Liver (tissue), 9 donors: ENCODE data around the gene NEK7. TPM values are rescaled to one million over a fixed set of nuclear protein-coding genes. Genes with fewer than 3 reads are reported as not detected.

Experiments used
- DNase-seq: peaks from one replicate; pipeline ENCODE4 v3.0.0-alpha.2; 2017; ENCODE audit warnings: low spot score
- H3K27ac ChIP-seq, 2 donors: one replicate each; pipeline ENCODE4 v1.7.0; 2013; ENCODE audit warnings: inconsistent platforms in 2 of 2, low read length in 2 of 2, control low read depth in 1 of 2, low read depth in 1 of 2, mild to moderate bottlenecking in 1 of 2
- H3K27me3 ChIP-seq, 4 donors: one replicate each; pipeline versions ENCODE4 v1.6.1 to v1.7.0; 2013; ENCODE audit warnings: low read length in 3 of 4, inconsistent platforms in 1 of 4, mild to moderate bottlenecking in 1 of 4, moderate library complexity in 1 of 4; ENCODE audit not compliant: control insufficient read depth in 4 of 4, insufficient read depth in 4 of 4
- H3K36me3 ChIP-seq, 4 donors: one replicate each; pipeline versions ENCODE4 v1.6.1 to v1.7.0; 2013; ENCODE audit warnings: low read length in 3 of 4, mild to moderate bottlenecking in 3 of 4, low read depth in 1 of 4, moderate library complexity in 1 of 4; ENCODE audit not compliant: control insufficient read depth in 4 of 4, insufficient read depth in 3 of 4
- H3K4me1 ChIP-seq, 4 donors: one replicate each; pipeline versions ENCODE4 v1.6.1 to v1.7.0; 2013; ENCODE audit warnings: low read length in 3 of 4, mild to moderate bottlenecking in 3 of 4, moderate library complexity in 1 of 4; ENCODE audit not compliant: control insufficient read depth in 4 of 4, insufficient read depth in 4 of 4
- H3K4me3 ChIP-seq, 3 donors: one replicate each; pipeline versions ENCODE4 v1.6.1 to v1.7.0; 2013; ENCODE audit warnings: low read length in 3 of 3, control low read depth in 1 of 3, low read depth in 1 of 3, mild to moderate bottlenecking in 1 of 3
- H3K9ac ChIP-seq, 2 donors: one replicate each; pipeline ENCODE4 v1.7.0; 2013; ENCODE audit warnings: low read length in 2 of 2, mild to moderate bottlenecking in 2 of 2, moderate library complexity in 2 of 2, control low read depth in 1 of 2, low read depth in 1 of 2
- H3K9me3 ChIP-seq, 4 donors: one replicate each; pipeline versions ENCODE4 v1.6.1 to v1.7.0; 2013; ENCODE audit warnings: low read length in 3 of 4; ENCODE audit not compliant: control insufficient read depth in 4 of 4
- ATF3 ChIP-seq: IDR thresholded peaks from 2 replicates; pipeline ENCODE4 v1.6.1; 2016; ENCODE audit warnings: antibody characterized with exemption
- EGR1 ChIP-seq, 2 donors: IDR thresholded peaks; 2 replicates each; pipeline ENCODE4 v1.6.1; 2016 to 2018; ENCODE audit warnings: antibody characterized with exemption in 2 of 2, low read depth in 2 of 2
- FOXA1 ChIP-seq: IDR thresholded peaks from 2 replicates; pipeline ENCODE4 v1.6.1; 2016; ENCODE audit warnings: antibody characterized with exemption
- FOXA2 ChIP-seq: IDR thresholded peaks from 2 replicates; pipeline ENCODE4 v1.6.1; 2016; ENCODE audit warnings: antibody characterized with exemption
- GABPA ChIP-seq, 2 donors: IDR thresholded peaks in 1 of 2; conservative IDR thresholded peaks in 1 of 2; 2 replicates each; pipeline ENCODE4 v1.6.1; 2016; ENCODE audit warnings: antibody characterized with exemption in 2 of 2, mild to moderate bottlenecking in 1 of 2, moderate library complexity in 1 of 2
- HNF4A ChIP-seq, 2 donors: conservative IDR thresholded peaks; 2 replicates each; pipeline ENCODE4 v1.6.1; 2016; ENCODE audit warnings: antibody characterized with exemption in 2 of 2, mild to moderate bottlenecking in 2 of 2
- JUND ChIP-seq, 2 donors: IDR thresholded peaks; 2 replicates each; pipeline ENCODE4 v1.6.1; 2016; ENCODE audit warnings: antibody characterized with exemption in 2 of 2
- MAX ChIP-seq: IDR thresholded peaks from 2 replicates; pipeline ENCODE4 v1.6.1; 2016; ENCODE audit warnings: antibody characterized with exemption
- NR2F2 ChIP-seq: IDR thresholded peaks from 2 replicates; pipeline ENCODE4 v1.6.1; 2016; ENCODE audit warnings: antibody characterized with exemption
- RAD21 ChIP-seq, 2 donors: IDR thresholded peaks; 2 replicates each; pipeline ENCODE4 v1.6.1; 2016; ENCODE audit warnings: antibody characterized with exemption in 2 of 2, mild to moderate bottlenecking in 2 of 2
- REST ChIP-seq: IDR thresholded peaks from 2 replicates; pipeline ENCODE4 v1.6.1; 2016; ENCODE audit warnings: antibody characterized with exemption, mild to moderate bottlenecking
- RXRA ChIP-seq, 2 donors: IDR thresholded peaks; 2 replicates each; pipeline ENCODE4 v1.6.1; 2017 to 2018; ENCODE audit warnings: antibody characterized with exemption in 2 of 2, mild to moderate bottlenecking in 1 of 2
- SP1 ChIP-seq: IDR thresholded peaks from 2 replicates; pipeline ENCODE4 v1.6.1; 2018; ENCODE audit warnings: antibody characterized with exemption, mild to moderate bottlenecking
- TAF1 ChIP-seq: conservative IDR thresholded peaks from 2 replicates; pipeline ENCODE4 v1.6.1; 2016; ENCODE audit warnings: antibody characterized with exemption, mild to moderate bottlenecking
- YY1 ChIP-seq: IDR thresholded peaks from 2 replicates; pipeline ENCODE4 v1.6.1; 2016; ENCODE audit warnings: antibody characterized with exemption, mild to moderate bottlenecking
- ZBTB33 ChIP-seq: IDR thresholded peaks from 2 replicates; pipeline ENCODE4 v1.6.1; 2016; ENCODE audit warnings: antibody characterized with exemption
- WGBS: extraction: QIAGEN DNeasy Blood & Tissue Kit; methylation state at CpG from one replicate; pipeline ENCODE4 v1.1.7; 2013; 5-methylcytosine and 5-hydroxymethylcytosine counted together
- polyA plus RNA-seq, 2 donors: library from polyadenylated mRNA; stranded (reverse) in 1 of 2; unstranded in 1 of 2; fragments of 200-250 nt in 1 of 2; fragments of >200 nt in 1 of 2; fragmentation: Nextera tagmentation in 1 of 2; extraction: Ambion mirVana in 1 of 2; gene quantifications; one replicate each; pipeline versions ENCODE4 v1.2.1 to v1.2.3, GENCODE V29; 2013 to 2015
- total RNA-seq, 2 donors: library from RNA; depleted of rRNA; stranded (reverse); fragments of >200 nt; gene quantifications; one replicate each; pipeline ENCODE4 v1.2.3, GENCODE V29; 2014
- donor health status: healthy.
- donor health status: healthy.
- donor health status: healthy.
- donor health status: healthy.
- donor health status: healthy.

Gene NEK7
- total and polyA plus RNA-seq, 4 donors, result 9.2 to 34.4 (median 20.2) TPM

GRCh38 chr1:198176179-198176578, 19.4 kb downstream of the NEK7 start:
- 96% methylated on average over 1 of the region's 1 CpG for WGBS
- H3K4me1 ChIP-seq, result peaks cover 3 to 34% (median 6%) of the 10 kb centered on the region in 4 donors

GRCh38 chr1:198177546-198177945, 20.7 kb downstream of the NEK7 start:
- H3K27me3 ChIP-seq, result no peaks in the 10 kb centered on the region
- no peak overlapping the region for H3K4me3 ChIP-seq
- DNase-seq, result no peak
- no peaks in the 10 kb centered on the region for H3K9me3 ChIP-seq
- TF ChIP-seq RXRA (IDR thresholded peaks at IDR 0.05) (no peak), RAD21 (IDR thresholded peaks at IDR 0.05) (no peak), ZBTB33 (no peak), TAF1 (no peak), EGR1 (IDR thresholded peaks at IDR 0.05; ENCODE audit: low read depth in 2 of 2) (no peak), FOXA2 (no peak), SP1 (no peak), ATF3 (no peak), JUND (IDR thresholded peaks at IDR 0.05) (no peak), FOXA1 (no peak), HNF4A (conservative IDR thresholded peaks at IDR 0.05) (no peak), MAX (no peak), GABPA (IDR thresholded peaks at IDR 0.05 in 1 of 2, conservative IDR thresholded peaks at IDR 0.05 in 1 of 2) (no peak), YY1 (no peak)
- peaks cover 3 to 31% (median 6%) of the 10 kb centered on the region in 4 donors for H3K4me1 ChIP-seq
- 38% methylated on average over 2 of the region's 2 CpGs for WGBS
- no peaks in the 10 kb centered on the region for H3K36me3 ChIP-seq
- H3K9ac ChIP-seq, result no peak overlapping the region
- H3K27ac ChIP-seq, result no peak overlapping the region

More at GRCh38 chr1:198176179-198176578, 19.4 kb downstream of the NEK7 start:
- Histone ChIP-seq H3K36me3 (no peaks in the 10 kb centered on the region), H3K9ac (no peak overlapping the region), H3K4me3 (no peak overlapping the region), H3K27ac (no peak overlapping the region), H3K9me3 (no peaks in the 10 kb centered on the region), H3K27me3 (no peaks in the 10 kb centered on the region)
- DNase-seq, result no peak
- TF ChIP-seq YY1, result no peak

- Histone ChIP-seq H3K4me1 (peaks cover 3 to 31% (median 6%) of the 10 kb centered on the region in 4 donors), H3K27ac (no peak overlapping the region), H3K36me3 (no peaks in the 10 kb centered on the region), H3K4me3 (no peak overlapping the region), H3K27me3 (no peaks in the 10 kb centered on the region), H3K9ac (no peak overlapping the region), H3K9me3 (no peaks in the 10 kb centered on the region)
- no peak for TF ChIP-seq FOXA2
- TF ChIP-seq NR2F2, result no peak
- no peak for TF ChIP-seq YY1
- no peak for TF ChIP-seq GABPA (IDR thresholded peaks at IDR 0.05 in 1 of 2, conservative IDR thresholded peaks at IDR 0.05 in 1 of 2)
- TF ChIP-seq FOXA1, result no peak
- TF ChIP-seq REST, result no peak
- TF ChIP-seq EGR1 (IDR thresholded peaks at IDR 0.05; ENCODE audit: low read depth in 2 of 2), result no peak
- TF ChIP-seq HNF4A (conservative IDR thresholded peaks at IDR 0.05), result no peak
- no peak for TF ChIP-seq TAF1
- no peak for TF ChIP-seq ATF3
- TF ChIP-seq MAX, result no peak
- no peak for TF ChIP-seq SP1
- no peak for TF ChIP-seq JUND (IDR thresholded peaks at IDR 0.05)
- 96% methylated on average over 1 of the region's 1 CpG for whole genome bisulfite sequencing
- DNase-seq, result no peak
Observed at GRCh38 chr1:198178615-198179014, 21.8 kb downstream of the NEK7 start.
